NCI-H1694 treated with DMSO at 0.1 percent for 48 hours (cell line): ENCODE measurements around the gene TRIM65.
A peak's percentile ranks its signal among the peaks of the same experiment; 100 is the strongest.
"Not testable (repeated sequence)": the region's sequence is repeated elsewhere in the genome, so short reads cannot be mapped to it uniquely, and the experiment has no call there.

Experiments used
- DNase-seq: peaks from one replicate; lab custom pipeline; 2025; lab: John Stamatoyannopoulos, UW

Gene TRIM65

DNA sequence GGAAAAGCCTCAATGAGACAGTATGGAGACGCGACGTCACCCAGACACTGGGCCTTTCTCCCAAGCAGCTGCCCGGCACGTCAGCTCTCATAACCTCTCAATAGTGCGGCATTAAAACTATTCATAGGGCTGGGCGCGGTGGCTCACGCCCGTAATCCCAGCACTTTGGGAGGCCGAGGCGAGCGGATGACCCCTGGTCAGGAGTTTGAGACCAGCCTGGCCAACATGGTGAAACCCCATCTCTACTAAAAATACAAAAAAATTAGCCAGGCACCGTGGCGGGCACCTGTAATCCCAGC is 45.1 kb downstream of the TRIM65 start:
- DNase-seq = not testable (repeated sequence)

DNA sequence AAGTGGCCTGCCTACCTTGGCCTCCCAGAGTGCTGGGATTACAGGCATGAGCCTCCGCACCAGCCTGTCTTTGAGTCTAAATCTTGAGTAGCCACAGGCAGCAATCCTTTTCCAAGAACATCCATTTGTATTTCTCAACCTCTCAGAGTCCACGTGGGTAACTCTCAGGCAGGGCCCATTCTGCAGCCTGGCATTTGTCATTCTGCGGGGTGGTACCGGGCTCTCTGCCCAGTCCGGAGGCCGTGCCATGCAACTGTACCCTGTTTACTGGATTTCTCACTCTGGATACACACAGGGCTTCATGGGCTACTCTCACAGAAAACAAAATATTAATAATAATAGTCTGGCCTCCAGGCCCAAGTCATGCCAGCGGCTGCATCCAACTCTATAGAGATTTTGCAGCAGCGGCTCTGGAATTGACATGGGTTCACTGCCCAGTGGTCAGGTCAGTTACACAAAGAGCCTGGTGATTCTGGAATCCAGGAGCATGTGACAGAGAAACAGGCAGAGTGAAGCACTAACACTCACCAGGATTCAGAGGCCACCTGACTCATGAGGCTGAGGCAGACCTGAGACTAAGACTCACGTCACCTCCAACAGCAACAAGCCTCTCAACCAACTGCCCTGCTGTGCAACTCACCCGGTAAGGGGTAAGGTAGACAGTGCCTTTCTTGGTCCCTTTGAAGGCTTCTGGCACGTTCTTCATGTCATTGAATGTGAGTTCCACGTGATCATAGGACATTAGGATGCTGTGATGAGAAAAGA is 45.6 kb downstream of the TRIM65 start:
- no peak for DNase-seq

DNA sequence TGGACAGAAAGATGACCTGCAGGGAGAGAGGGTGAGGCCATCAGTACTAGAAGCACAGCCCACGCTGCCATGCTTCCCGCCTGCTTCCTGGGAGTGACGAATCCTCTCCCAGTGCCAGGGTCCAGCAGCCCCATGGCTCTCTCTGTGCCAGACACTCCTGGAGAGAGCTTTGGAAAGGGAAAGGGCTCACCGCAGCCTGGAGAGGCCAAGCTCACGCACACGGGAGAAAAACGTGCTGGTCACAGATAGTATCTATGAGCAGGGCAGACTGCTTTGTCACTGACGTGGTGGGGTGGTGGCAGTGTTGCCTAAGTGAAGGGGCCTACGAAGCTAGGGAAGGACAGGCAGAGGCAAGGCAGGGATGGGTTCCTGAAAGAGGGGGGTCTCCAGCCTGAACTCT is 47.0 kb downstream of the TRIM65 start:
- DNase-seq = no peak

DNA sequence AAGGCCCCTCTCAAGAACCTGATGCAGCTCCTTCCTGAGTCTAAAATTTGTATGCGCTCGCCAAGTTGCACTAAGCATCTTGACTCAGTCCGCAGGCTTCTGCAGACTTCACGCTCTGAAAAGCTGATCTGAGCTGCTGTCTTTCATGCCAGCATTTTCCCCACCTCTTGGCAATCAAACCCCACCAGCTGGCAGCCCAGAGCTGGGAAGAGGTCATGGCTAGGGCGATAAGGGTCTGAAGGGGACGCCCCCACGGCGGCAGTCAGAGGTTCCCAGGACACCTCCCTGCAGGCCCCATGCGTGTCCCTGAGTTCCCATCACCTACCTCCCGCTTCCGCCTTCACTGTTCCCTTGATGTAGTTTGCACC is 47.5 kb downstream of the TRIM65 start:
- no peak for DNase-seq

DNA sequence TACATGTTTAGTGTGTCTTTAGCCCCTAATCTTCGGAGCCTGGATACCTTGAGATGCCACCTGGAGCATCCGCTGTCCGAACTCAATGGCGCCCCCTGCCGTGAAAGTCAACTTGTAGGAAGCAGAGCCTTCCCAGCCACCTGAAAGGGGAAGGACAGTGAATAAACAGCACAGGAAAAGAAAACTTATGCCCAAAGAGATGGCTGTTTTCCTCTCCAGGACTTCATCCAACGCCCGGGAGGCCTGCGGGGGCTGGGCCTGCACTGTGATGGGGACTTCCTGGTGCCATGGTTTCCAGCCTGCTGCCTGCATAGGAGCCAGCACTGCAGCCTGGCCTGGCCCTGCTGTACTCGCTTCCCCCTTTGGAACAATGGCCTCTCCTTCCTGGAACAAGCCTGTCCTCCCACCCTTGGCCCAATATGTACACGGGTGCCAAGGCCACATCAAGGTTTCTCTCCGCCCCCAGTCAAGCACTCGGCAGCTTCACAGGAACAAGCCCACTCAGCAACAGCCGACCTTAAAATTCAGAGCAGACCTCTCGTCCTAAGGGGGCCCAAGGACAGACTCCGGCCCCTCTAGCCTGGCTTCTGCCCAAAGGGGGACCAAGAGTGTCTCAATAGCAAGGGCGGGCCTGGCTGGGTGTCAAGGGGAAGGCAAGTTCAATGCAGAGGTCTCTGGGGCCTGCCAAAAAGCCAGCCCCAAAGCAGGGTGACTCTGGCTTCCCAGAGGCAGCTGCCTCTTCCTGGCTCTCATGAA is 48.0 kb downstream of the TRIM65 start:
- peak; percentile 52 for DNase-seq

DNA sequence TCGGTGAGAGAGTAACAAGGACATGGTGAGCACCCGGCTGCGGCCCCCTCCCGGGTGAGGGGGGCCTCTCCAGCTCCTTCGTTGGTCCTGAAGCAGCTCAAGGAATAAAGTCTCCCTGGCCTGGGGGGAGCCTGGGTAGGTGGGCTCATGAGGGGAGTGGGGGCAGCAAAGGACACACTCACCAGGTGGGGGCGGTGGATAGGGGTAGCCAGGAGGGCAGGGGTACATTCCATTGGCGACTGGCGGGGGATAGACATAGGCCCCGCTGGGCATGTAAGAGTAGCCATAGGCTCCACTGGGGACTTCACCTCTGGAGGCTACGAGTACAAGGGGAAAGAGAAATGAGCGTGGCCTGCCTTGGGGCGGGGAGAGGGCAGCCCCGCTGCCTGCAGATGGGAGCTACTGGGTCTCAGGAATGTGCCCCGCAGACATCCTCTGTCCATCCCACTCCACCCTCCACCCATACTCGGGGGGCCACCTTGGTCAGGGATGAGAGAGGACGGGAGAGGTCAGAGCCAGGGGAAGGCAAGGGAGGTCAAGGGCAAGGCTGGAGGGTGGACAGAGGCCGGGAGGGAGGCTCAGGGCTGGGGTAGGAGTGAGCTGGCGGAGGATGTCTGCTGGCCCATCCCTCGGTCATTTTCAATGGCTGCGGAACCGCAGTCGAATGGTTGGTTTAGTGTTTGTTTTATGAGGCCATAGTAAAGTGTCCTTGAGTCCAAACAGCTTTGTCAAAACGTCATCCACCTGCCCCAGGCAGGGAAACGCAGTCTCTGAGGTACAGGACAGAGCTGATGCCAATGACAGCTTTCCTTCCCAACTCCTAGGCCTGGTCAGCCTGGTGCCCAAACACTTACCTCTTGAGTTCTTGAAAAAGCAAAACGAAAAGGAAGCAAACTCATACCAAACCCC is 48.9 kb downstream of the TRIM65 start:
- no peak for DNase-seq

DNA sequence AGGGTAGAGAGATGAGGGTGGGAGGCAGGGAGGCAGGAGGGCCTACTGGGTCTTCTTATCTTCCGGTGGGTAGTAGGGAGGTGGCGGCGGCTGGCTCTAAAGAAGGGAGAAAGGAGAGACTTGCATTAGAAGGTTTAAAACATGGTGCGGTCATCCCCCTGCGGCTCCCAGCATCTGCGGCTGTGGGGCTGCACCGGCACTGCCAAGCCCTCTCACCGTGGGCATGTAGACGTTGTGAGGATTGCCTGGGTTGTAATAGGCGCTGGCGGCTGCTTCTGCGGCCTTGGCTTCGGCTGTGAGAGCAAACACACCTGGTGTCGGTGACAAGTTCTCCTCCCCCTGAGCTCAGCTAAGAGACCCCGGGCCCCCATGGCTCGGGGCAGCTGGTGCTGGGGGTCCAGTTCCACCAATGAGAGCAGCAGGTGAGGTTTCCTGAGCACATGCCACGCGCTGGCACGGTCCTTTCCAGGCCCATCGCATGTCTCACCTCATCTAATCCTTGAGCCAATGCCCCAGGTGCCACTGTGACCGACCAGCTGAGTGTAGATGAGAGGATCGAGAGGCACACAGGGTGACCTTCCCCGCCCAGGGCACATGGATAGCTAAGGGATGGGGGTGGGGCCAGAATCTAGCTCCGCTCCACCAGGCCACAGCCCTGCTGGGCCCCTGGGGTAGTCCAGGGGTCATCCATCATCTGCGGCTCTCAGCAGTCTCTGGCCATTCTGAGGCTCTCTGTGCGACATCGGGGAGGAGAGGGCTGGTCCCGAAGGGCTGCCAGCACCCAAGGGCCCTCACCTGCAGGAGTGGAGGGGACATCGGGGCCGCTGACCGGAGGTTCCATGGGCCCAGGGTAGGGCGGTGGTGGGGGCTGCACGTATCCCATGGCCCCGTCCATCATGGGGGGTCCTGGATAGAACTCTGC is 49.8 kb downstream of the TRIM65 start:
- no peak for DNase-seq

DNA sequence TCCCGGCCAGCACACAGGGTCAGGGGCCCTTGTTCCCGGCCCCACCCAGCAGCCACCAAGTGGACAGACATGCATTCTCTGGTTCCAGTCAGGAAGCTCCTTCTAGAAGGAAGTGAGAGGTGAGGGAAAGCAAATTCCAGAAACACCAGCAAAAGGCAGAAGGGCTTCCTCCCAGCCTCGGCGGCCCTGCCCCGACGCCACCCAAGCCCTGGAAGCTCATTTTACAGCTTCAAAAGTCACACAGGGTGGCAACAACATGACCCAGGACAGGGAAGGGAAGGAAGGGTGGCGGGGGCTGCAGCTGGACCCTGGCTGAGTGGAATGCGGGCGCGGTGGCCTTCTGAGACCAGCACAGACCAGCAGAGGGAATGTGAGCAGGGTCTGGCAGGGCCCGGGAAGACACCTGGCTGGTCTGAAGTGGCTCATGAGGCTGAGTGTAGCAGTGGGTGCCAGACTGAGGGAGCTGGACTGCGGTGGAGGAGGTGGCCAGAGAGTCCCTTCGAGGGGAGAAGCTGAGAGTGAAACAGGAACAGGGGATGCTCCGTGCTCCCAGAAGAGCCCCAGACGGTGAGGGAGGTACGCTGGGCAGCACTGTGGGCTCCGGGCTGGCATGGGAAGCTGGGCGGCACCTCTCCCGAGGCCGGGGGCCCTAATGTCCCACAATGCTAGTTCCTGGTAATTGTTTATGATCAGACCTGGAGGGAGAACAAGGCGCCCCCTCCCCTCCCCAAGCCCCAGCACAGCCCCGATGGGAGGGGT is 50.6 kb downstream of the TRIM65 start:
- no peak for DNase-seq

DNA sequence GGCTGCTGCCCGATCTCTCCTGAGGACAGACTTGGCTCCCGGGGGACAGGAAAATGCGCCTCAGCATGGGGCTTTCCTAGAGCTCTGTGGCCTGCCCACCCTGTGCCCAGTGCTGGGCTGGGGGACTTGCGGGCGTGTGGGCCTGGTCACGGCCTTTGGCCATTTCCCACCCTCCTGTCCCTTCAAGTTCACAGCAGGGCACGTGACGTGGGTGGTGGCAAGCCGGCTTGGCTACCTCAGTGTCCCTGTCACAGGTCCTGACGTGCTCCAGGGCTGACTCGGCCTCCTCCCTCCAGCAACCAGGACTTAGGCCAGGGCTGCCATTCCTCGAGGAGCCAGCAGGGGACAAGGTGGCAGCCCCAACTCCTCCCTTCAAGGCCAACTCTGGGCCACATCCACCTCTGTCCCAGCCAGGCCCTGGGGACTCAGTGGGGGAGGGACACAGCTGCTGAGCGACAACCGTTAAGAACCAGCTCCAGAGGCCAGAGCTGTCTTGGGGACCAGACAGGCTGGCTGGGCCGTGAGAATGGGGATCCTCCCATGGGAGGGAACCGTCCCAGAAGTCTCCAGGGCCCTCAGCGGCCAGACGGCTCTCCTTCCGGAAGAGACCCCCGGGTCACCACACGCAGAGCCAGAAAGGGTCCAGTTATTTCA is 51.6 kb downstream of the TRIM65 start:
- DNase-seq = peak; percentile 15

DNA sequence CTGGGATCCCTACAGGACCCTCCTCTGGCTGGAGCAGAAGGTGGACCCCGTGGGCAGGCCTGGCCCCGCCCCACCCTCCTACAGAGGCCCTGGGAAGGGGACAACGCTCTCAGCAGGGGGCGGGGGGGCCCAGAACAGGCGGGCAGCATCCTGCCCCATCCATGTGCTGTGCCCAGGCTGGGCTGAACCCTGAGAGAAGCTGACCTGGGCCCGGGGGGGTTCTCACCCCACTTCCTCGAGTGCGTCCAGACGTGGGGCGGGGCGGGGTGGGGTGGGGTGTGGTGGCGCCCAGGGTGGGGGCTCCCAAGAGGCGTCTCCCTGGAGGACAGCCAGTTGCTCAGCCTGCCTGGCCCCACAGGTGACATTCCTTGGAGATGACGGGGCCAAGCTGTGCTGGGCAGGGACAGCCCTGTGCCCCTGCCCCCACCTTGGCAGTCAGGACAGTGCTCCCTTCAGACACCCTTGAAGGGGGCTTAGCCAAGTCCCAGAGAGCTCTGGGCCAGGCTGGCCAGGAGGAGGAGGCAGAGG is 52.2 kb downstream of the TRIM65 start:
- DNase-seq = no peak

DNA sequence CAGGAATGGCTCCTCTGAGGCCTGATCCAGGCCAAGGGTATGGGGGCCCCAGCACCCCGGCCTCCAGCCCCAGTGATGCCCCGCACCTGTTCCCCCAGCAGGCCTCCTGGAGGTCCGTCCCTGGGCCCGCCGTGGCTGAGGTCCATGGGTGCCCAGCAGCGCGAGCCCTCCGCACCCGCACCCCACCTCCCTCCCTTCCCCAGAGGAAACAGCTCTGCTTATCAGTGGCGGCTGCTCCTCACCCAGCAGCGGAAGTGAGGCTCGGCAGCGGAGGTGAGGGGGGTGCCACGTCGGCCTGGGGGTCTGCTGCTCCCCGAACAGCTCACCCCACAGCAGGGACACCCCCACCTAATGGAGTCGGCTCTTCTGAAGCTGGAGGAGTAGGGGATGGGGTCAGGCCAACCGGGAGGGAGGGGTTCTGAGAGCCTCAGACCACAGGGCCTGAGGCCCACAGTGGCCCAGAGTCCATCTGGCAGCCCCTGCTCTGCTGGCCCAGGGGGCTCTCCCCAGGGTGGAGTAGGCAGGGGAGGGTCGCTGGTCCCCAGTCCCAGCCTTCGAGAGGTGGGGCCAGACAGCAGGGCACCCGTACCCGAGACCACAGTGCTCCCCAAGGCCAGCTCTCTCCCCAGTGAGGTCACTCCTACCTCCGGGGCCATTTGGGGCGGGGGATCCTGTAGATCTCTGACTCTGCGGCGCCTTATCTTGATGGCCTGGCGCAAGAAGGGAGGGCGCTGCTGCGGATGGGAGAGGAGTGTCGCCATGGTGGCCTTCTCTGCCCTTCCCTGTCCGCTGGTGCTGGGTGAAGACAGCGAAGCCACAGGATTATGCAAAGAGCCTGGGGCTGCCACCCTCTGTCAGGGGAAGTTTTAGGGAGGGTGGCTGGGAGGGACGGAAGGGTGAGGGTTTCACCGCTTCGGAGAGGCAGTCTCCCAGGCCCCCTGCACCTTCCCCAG is 52.9 kb downstream of the TRIM65 start, which contains the start of gene UNC13D:
Gene UNC13D (minus strand): TSS at position 828 of the 953 bp plus-strand sequence. CDS start 67 bp downstream, at position 761.
- DNase-seq = no peak

DNA sequence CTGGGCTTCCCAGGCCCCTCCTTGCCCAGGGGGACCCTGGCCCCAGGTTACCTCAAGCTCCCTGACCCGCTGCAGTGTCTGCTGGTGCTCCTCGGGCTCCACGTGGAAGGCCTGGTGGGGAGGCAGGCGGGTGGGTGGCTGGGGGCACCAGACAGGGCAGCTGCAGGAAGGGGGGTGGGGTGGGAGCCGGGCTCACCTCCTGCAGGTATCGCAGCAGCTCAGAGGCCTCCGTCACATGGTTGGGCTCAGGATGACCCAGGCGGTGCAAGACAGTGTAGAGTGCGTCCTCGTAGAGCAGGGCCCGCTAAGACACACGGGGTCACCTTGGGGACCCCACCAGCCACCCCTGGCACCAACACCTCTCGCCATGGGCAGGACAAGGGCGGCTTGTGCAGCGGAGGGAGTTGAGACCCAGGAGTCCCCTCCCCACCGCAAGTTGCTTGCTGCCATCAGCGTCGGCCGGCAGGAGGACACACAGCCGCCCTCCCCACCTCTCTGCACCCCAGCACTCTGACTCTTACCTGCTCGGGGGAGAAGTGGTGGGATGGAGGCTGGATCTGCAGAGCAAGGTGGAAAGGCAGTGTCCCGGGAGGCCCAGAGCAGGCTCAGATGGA is 53.7 kb downstream of the TRIM65 start:
- no peak for DNase-seq

DNA sequence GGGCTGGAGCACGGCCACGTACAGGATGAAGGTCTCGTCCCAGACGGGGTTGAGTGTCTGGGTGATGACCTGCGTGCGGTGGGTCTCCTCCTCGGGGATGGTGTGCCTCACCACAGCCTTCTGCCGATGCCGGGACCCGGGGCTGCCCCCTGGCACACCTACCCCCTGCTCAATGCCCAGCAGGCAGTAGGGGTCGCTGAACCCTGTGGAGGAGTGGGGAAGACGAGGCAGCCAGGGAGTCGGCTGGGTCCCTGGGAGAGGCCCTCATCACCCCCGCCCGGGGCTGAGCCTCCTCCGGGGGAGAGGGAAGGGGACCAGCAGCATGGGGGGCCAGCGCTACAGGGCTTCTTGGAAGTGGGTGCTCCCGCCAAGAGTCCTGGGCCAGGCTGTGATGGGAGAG is 54.3 kb downstream of the TRIM65 start:
- DNase-seq = no peak

DNA sequence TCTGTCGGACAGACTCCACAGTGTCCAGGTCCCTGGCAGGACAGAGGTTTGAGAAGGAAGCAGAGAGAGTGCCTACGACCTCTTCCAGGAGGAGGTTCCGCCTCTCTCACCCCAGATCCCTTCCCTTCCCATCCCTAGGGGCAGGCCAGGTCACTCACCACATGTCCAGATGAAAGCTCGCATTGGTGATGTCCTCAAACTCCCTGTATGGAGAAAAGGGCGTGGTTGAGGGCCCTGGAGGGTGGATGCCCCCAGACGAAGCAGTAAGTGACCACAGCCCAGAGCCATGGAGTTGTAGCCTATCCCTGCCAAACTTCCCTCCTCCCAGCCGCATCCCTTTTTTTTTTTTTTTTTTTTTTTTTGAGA is 56.0 kb downstream of the TRIM65 start:
- DNase-seq = no peak

DNA sequence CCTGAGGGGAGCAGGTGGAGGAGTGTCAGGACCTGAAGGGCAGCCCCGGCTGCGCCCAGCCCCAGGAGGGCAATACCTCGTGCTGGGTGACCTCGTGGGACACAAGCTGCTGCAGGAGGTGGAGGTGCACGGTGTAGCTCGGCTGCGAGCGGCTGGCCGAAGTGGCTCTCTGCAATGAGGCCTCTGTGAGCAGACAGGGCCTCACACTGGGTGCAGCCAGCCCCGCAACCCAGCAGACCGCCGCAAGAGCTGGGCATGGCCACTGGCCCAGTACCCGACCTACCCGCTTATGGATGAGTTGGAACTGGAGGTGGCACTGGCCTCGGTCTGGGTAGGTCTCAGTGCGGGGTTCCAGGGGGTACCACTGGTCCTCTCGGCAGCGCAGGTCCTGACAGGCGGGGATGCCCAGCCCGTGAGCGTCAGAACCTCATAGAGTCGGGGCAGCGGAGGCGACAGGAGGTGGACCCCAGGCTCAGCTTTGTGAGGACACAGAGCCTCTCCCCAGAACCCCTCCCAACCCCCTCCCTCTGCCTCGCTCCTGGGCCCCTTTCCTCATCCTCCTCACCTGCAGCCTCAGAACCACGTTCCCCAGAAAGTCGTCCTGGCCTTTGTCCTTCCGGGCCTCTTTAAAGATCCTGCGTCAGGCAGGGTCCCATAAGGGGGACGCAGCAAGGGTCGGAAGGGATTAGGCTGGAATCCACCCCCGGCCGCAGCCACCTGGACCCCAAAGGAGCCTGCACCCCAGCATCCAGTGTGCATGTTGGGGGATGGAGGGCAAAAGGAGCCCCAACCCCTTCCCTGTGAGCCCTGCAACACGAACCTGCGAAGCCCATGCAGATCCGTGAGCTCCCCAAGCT is 56.6 kb downstream of the TRIM65 start:
- no peak for DNase-seq
